ENCODE results near the gene KDM3A.

GRCh38 chr2:86411396-86411795 is 29.8 kb upstream of the KDM3A start:
- no peak for TF ChIP-seq CTCF (IDR thresholded peaks at IDR 0.05)
- no peak for TF ChIP-seq POLR2AphosphoS5 (IDR thresholded peaks at IDR 0.05)

Measured in prostate gland (tissue), 2 donors.